ENCODE measurements around the gene CACNA1D. TPM values are rescaled to one million over a fixed set of nuclear protein-coding genes. Genes with fewer than 3 reads are reported as not detected.

CACNA1D gene
- total and polyA plus RNA-seq, 2 donors (not counting 1 experiment from before 2014, with no cell fraction given) = 0.17 to 0.37 TPM

GRCh38 chr3:53496984-53497383 lies 2.6 kb downstream of the CACNA1D start:
- Histone ChIP-seq H3K4me1 (ENCODE audit: control insufficient read depth, extremely low read depth, insufficient read depth, low read length) (no peaks in the 10 kb centered on the region), H3K27ac (ENCODE audit: insufficient read depth, low read length) (no peak overlapping the region), H3K79me2 (ENCODE audit: control insufficient read depth, insufficient read depth, low read length) (no peaks in the 10 kb centered on the region), H2AFZ (ENCODE audit: low read length) (no peak overlapping the region), H3K4me3 (replicated peaks in 1 of 4; ENCODE audit: control extremely low read depth in 1 of 4, insufficient read depth in 1 of 4, low read depth in 3 of 4, low read length in 4 of 4) (no peak overlapping the region), H3K9ac (ENCODE audit: insufficient read depth, low read length) (no peak overlapping the region), H3K9me3 (ENCODE audit: control insufficient read depth, insufficient read depth, low read depth, low read length) (no peaks in the 10 kb centered on the region), H4K20me1 (ENCODE audit: control insufficient read depth, extremely low read depth, insufficient read depth, low read length) (no peaks in the 10 kb centered on the region), H3K36me3 (ENCODE audit: control insufficient read depth, insufficient read depth, low read length) (no peaks in the 10 kb centered on the region), H3K4me2 (ENCODE audit: extremely low read depth, insufficient read depth, low read length) (no peak overlapping the region), H3K27me3 (ENCODE audit: control insufficient read depth, insufficient read depth, low read length) (peaks cover 33% of the 10 kb centered on the region)
- no peak for DNase-seq (ENCODE audit: low read depth in 2 of 2)
- no peak for TF ChIP-seq CTCF (conservative IDR thresholded peaks at IDR 0.05 in 1 of 2, IDR thresholded peaks at IDR 0.05 in 1 of 2; ENCODE audit: low read depth in 1 of 2, low read length in 2 of 2)
- no peak for TF ChIP-seq EZH2 (IDR thresholded peaks at IDR 0.05; ENCODE audit: low read length, missing control alignments)

GRCh38 chr3:53498806-53499641 lies 4.6 kb downstream of the CACNA1D start:
- Histone ChIP-seq H3K9ac (ENCODE audit: insufficient read depth, low read length) (no peak overlapping the region), H4K20me1 (ENCODE audit: control insufficient read depth, extremely low read depth, insufficient read depth, low read length) (no peaks in the 10 kb centered on the region), H3K27me3 (ENCODE audit: control insufficient read depth, insufficient read depth, low read length) (peaks cover 25% of the 10 kb centered on the region), H3K79me2 (ENCODE audit: control insufficient read depth, insufficient read depth, low read length) (no peaks in the 10 kb centered on the region), H3K36me3 (ENCODE audit: control insufficient read depth, insufficient read depth, low read length) (no peaks in the 10 kb centered on the region), H3K4me2 (ENCODE audit: extremely low read depth, insufficient read depth, low read length) (no peak overlapping the region), H3K27ac (ENCODE audit: insufficient read depth, low read length) (no peak overlapping the region), H2AFZ (ENCODE audit: low read length) (no peak overlapping the region), H3K9me3 (ENCODE audit: control insufficient read depth, insufficient read depth, low read depth, low read length) (no peaks in the 10 kb centered on the region), H3K4me1 (ENCODE audit: control insufficient read depth, extremely low read depth, insufficient read depth, low read length) (no peaks in the 10 kb centered on the region), H3K4me3 (replicated peaks in 1 of 4; ENCODE audit: control extremely low read depth in 1 of 4, insufficient read depth in 1 of 4, low read depth in 3 of 4, low read length in 4 of 4) (no peak overlapping the region)
- TF ChIP-seq EZH2 (IDR thresholded peaks at IDR 0.05; ENCODE audit: low read length, missing control alignments) (no peak), CTCF (conservative IDR thresholded peaks at IDR 0.05 in 1 of 2, IDR thresholded peaks at IDR 0.05 in 1 of 2; ENCODE audit: low read depth in 1 of 2, low read length in 2 of 2) (no peak)
- no peak for DNase-seq (ENCODE audit: low read depth in 2 of 2)

- Histone ChIP-seq H3K27ac (ENCODE audit: insufficient read depth, low read length) (no peak overlapping the region), H3K4me1 (ENCODE audit: control insufficient read depth, extremely low read depth, insufficient read depth, low read length) (no peaks in the 10 kb centered on the region), H3K4me2 (ENCODE audit: extremely low read depth, insufficient read depth, low read length) (no peak overlapping the region), H3K27me3 (ENCODE audit: control insufficient read depth, insufficient read depth, low read length) (peaks cover 19% of the 10 kb centered on the region), H2AFZ (ENCODE audit: low read length) (no peak overlapping the region), H4K20me1 (ENCODE audit: control insufficient read depth, extremely low read depth, insufficient read depth, low read length) (no peaks in the 10 kb centered on the region), H3K9me3 (ENCODE audit: control insufficient read depth, insufficient read depth, low read depth, low read length) (no peaks in the 10 kb centered on the region), H3K36me3 (ENCODE audit: control insufficient read depth, insufficient read depth, low read length) (no peaks in the 10 kb centered on the region), H3K4me3 (replicated peaks in 1 of 4; ENCODE audit: control extremely low read depth in 1 of 4, insufficient read depth in 1 of 4, low read depth in 3 of 4, low read length in 4 of 4) (no peak overlapping the region), H3K79me2 (ENCODE audit: control insufficient read depth, insufficient read depth, low read length) (no peaks in the 10 kb centered on the region), H3K9ac (ENCODE audit: insufficient read depth, low read length) (no peak overlapping the region)
- DNase-seq (ENCODE audit: low read depth in 2 of 2) = no peak
- TF ChIP-seq EZH2 (IDR thresholded peaks at IDR 0.05; ENCODE audit: low read length, missing control alignments) (no peak), CTCF (conservative IDR thresholded peaks at IDR 0.05 in 1 of 2, IDR thresholded peaks at IDR 0.05 in 1 of 2; ENCODE audit: low read depth in 1 of 2, low read length in 2 of 2) (no peak)
Observed at GRCh38 chr3:53500165-53500777, 5.9 kb downstream of the CACNA1D start.
